HCT116 (cell line): ENCODE results near the gene NIPA2. TPM values are rescaled to one million over a fixed set of nuclear protein-coding genes. Genes with fewer than 3 reads are reported as not detected.

Experiments used
- ATAC-seq: fragments of 200-7000 bp; cut with Tn5 transposase; 2 replicates; pipeline ENCODE4 v1.9.1; 2020; ENCODE audit warnings: mild to moderate bottlenecking, moderate library complexity
- BruUV-seq: library from RNA; stranded (reverse); fragments of 400-500 nt; replicated peaks from 2 replicates; lab custom pipeline; 2021; lab: Mats Ljungman, UMichigan
- CTCF ChIA-PET: fragments of 300-600 bp; sonication (Branson Sonifier 250); formaldehyde crosslinking; loops from one replicate; lab custom pipeline; 2021; ENCODE audit warnings: antibody characterized with exemption; lab: Charles Lee
- POLR2A ChIA-PET: fragments of 300-600, 350-600 bp; sonication (Branson Sonifier 250); formaldehyde crosslinking; loops from one replicate; lab custom pipeline; 2021; ENCODE audit warnings: antibody characterized with exemption; lab: Charles Lee
- RAD21 ChIA-PET, 2 experiments: fragments of 300-600 bp; sonication (Branson Sonifier 250); formaldehyde crosslinking; loops; one replicate each; lab custom pipeline; 2023; ENCODE audit warnings: low total read pairs in 2 of 2; ENCODE audit not compliant: uncharacterized antibody in 2 of 2, unreplicated experiment in 2 of 2, low non-redundant PET in 1 of 2; lab: Charles Lee
- DNase-seq: peaks from one replicate; pipeline ENCODE4 v3.0.0-alpha.2; 2010; ENCODE audit warnings: low read depth, low spot score
- H2AFZ ChIP-seq: fragments of 200-600 bp; shearing (Covaris generic), sonication (generic); 2 replicates; pipeline ENCODE4 v1.6.1; 2017; ENCODE audit warnings: low read depth, mixed run types, mixed read lengths, antibody characterized with exemption, low read length; ENCODE audit not compliant: poor library complexity, severe bottlenecking
- H3K27ac ChIP-seq: 2 replicates; pipeline ENCODE4 v1.5.1; 2012; ENCODE audit warnings: low read depth, low read length
- H3K27me3 ChIP-seq: fragments of 200-600 bp; sonication (generic); 2 replicates; pipeline ENCODE4 v1.6.1; 2016; ENCODE audit warnings: mixed run types, low read length, mixed read lengths; ENCODE audit not compliant: insufficient read depth
- H3K36me3 ChIP-seq, 2 experiments: fragments of 200-500 bp in 1 of 2; fragments of 200-600 bp in 1 of 2; sonication (Bioruptor generic) in 1 of 2; sonication (generic) in 1 of 2; 2 replicates each; pipeline versions ENCODE4 v1.5.1 to v1.6.1; 2014 to 2016; ENCODE audit warnings: low read length in 2 of 2, inconsistent platforms in 1 of 2, mixed read lengths in 1 of 2, mixed run types in 1 of 2; ENCODE audit not compliant: insufficient read depth in 2 of 2, control insufficient read depth in 1 of 2
- H3K4me1 ChIP-seq, 2 experiments: fragments of 200-600 bp in 1 of 2; sonication (generic) in 1 of 2; 2 replicates each; pipeline versions ENCODE4 v1.5.1 to v1.6.1; 2012 to 2017; ENCODE audit warnings: low read length in 2 of 2, inconsistent platforms in 1 of 2, mild to moderate bottlenecking in 1 of 2, mixed read lengths in 1 of 2, mixed run types in 1 of 2, moderate library complexity in 1 of 2; ENCODE audit not compliant: insufficient read depth in 2 of 2, control insufficient read depth in 1 of 2
- H3K4me2 ChIP-seq: fragments of 200-600 bp; sonication (generic); 2 replicates; pipeline ENCODE4 v1.6.1; 2017; ENCODE audit warnings: mixed run types, low read length, mixed read lengths
- H3K4me3 ChIP-seq, 2 experiments: fragments of 200-600 bp in 1 of 2; sonication (generic) in 1 of 2; replicated peaks in 1 of 2; 2 replicates each; pipeline ENCODE4 v1.5.1; 2011 to 2016; ENCODE audit warnings: low read length in 2 of 2, control low read depth in 1 of 2, low read depth in 1 of 2, mild to moderate bottlenecking in 1 of 2, mixed read lengths in 1 of 2, mixed run types in 1 of 2
- H3K79me2 ChIP-seq: fragments of 200-600 bp; sonication (generic); 2 replicates; pipeline ENCODE4 v1.6.1; 2017; ENCODE audit warnings: mild to moderate bottlenecking, mixed run types, low read length, moderate library complexity, mixed read lengths; ENCODE audit not compliant: insufficient read depth
- H3K9ac ChIP-seq: fragments of 200-600 bp; sonication (generic); 2 replicates; pipeline ENCODE4 v1.6.1; 2016; ENCODE audit warnings: low read length, mixed read lengths
- H3K9me2 ChIP-seq: fragments of 200-600 bp; sonication (generic), shearing (Covaris generic); 2 replicates; pipeline ENCODE4 v1.6.1; 2017; ENCODE audit warnings: mixed run types, mild to moderate bottlenecking, moderate library complexity; ENCODE audit not compliant: insufficient read depth
- H3K9me3 ChIP-seq, 2 experiments: fragments of 200-500 bp in 1 of 2; fragments of 200-600 bp in 1 of 2; sonication (Bioruptor generic) in 1 of 2; sonication (generic) in 1 of 2; 2 replicates each; pipeline ENCODE4 v1.6.1; 2014 to 2017; ENCODE audit warnings: low read length in 2 of 2, mixed read lengths in 2 of 2, inconsistent platforms in 1 of 2, low read depth in 1 of 2, mild to moderate bottlenecking in 1 of 2, mixed run types in 1 of 2, moderate library complexity in 1 of 2; ENCODE audit not compliant: control insufficient read depth in 1 of 2, insufficient read depth in 1 of 2
- H4K20me1 ChIP-seq: fragments of 200-600 bp; sonication (generic), shearing (Covaris generic); 2 replicates; pipeline ENCODE4 v1.6.1; 2017; ENCODE audit warnings: mixed run types, mild to moderate bottlenecking, moderate library complexity; ENCODE audit not compliant: insufficient read depth
- CBX3 ChIP-seq: IDR thresholded peaks from 2 replicates; pipeline ENCODE4 v1.6.1; 2012; ENCODE audit warnings: low read depth
- ELF1 ChIP-seq: IDR thresholded peaks from 2 replicates; pipeline ENCODE4 v1.6.1; 2012; ENCODE audit warnings: low read depth, borderline replicate concordance
- EZH2 ChIP-seq: fragments of 200-600 bp; sonication (generic); IDR thresholded peaks from 2 replicates; pipeline ENCODE4 v1.6.1; 2017; ENCODE audit warnings: antibody characterized with exemption, mixed run types
- FOSL1 ChIP-seq: IDR thresholded peaks from 2 replicates; pipeline ENCODE4 v1.6.1; 2012; ENCODE audit warnings: low read depth
- MAX ChIP-seq: IDR thresholded peaks from 2 replicates; pipeline ENCODE4 v1.6.1; 2012
- POLR2A ChIP-seq: IDR thresholded peaks from 2 replicates; pipeline ENCODE4 v1.7.0; 2011; ENCODE audit warnings: borderline replicate concordance; ENCODE audit not compliant: insufficient read depth, insufficient read length; ENCODE audit errors: extremely low read depth
- POLR2AphosphoS5 ChIP-seq: IDR thresholded peaks from 2 replicates; pipeline ENCODE4 v1.6.1; 2011; ENCODE audit warnings: mild to moderate bottlenecking, low read depth, low read length, moderate library complexity
- RAD21 ChIP-seq: IDR thresholded peaks from 2 replicates; pipeline ENCODE4 v1.6.1; 2012; ENCODE audit warnings: low read depth, mild to moderate bottlenecking
- SRF ChIP-seq: IDR thresholded peaks from 2 replicates; pipeline ENCODE4 v1.6.1; 2012; ENCODE audit warnings: low read depth
- TCF7L2 ChIP-seq: IDR thresholded peaks from 2 replicates; pipeline ENCODE4 v1.7.0; 2011; ENCODE audit warnings: borderline replicate concordance, inconsistent platforms; ENCODE audit not compliant: insufficient read depth, insufficient read length; ENCODE audit errors: extremely low read depth
- ZNF274 ChIP-seq: fragments of 200-500 bp; sonication (Bioruptor generic); IDR thresholded peaks from 2 replicates; pipeline ENCODE4 v1.6.1; 2014; ENCODE audit warnings: mild to moderate bottlenecking, low read depth, low read length, inconsistent platforms
- intact Hi-C: fragments of 100-400 bp; cut with micrococcal nuclease; formaldehyde crosslinking; loops from 2 replicates; pipeline ENCODE4 v1.10.0; 2022
- total RNA-seq: library from RNA; stranded (reverse); gene quantifications from one replicate; pipeline ENCODE4 v1.2.1, GENCODE V29; 2021; ENCODE audit not compliant: unreplicated experiment
- TF ChIP-seq, protein P1 (sequence below): IDR thresholded peaks from 2 replicates; pipeline ENCODE4 v1.6.1; 2012
- TF ChIP-seq, protein P2 (sequence below): IDR thresholded peaks from 2 replicates; pipeline ENCODE4 v1.6.1; 2012; ENCODE audit warnings: low read depth

The NIPA2 gene
- total RNA-seq, 1 experiment from 2014 or later = 54.4 TPM

GRCh38 chr15:22846073-22846472 is 7.6 kb downstream of the NIPA2 start:
- no peak for ATAC-seq
- H3K9me2 ChIP-seq = no peaks in the 10 kb centered on the region
- H3K79me2 ChIP-seq = peaks cover 99% of the 10 kb centered on the region
- H4K20me1 ChIP-seq = peaks cover 4% of the 10 kb centered on the region; the same call in 1 of the 2 replicates
- intact Hi-C loops = no loop called here
- no peak overlapping the region for H3K4me2 ChIP-seq
- H3K27me3 ChIP-seq = no peaks in the 10 kb centered on the region
- ChIA-PET RAD21 (no interaction called here), CTCF (no interaction called here), POLR2A (no interaction called here)
- no peaks in the 10 kb centered on the region; a peak in 1 of 4 replicates for H3K4me1 ChIP-seq
- H3K9ac ChIP-seq = no peak overlapping the region
- H3K9me3 ChIP-seq = no peaks in the 10 kb centered on the region
- no peak for DNase-seq
- peaks cover 8 to 16% of the 10 kb centered on the region in 2 experiments; a peak in 3 of 4 replicates for H3K36me3 ChIP-seq
- H2AFZ ChIP-seq = no peak overlapping the region
- H3K27ac ChIP-seq = no peak overlapping the region
- BruUV-seq = no TSS peak
- no peak for TF ChIP-seq SRF
- TF ChIP-seq, protein P1, sequence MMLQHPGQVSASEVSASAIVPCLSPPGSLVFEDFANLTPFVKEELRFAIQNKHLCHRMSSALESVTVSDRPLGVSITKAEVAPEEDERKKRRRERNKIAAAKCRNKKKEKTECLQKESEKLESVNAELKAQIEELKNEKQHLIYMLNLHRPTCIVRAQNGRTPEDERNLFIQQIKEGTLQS = no peak
- TF ChIP-seq POLR2AphosphoS5 = no peak
- no peak for TF ChIP-seq EZH2
- TF ChIP-seq TCF7L2 = no peak
- TF ChIP-seq CBX3 = no peak
- no peak for TF ChIP-seq FOSL1
- TF ChIP-seq ELF1 = no peak
- no peak for TF ChIP-seq RAD21
- no peak for TF ChIP-seq ZNF274
- no peak overlapping the region for H3K4me3 ChIP-seq

DNA sequence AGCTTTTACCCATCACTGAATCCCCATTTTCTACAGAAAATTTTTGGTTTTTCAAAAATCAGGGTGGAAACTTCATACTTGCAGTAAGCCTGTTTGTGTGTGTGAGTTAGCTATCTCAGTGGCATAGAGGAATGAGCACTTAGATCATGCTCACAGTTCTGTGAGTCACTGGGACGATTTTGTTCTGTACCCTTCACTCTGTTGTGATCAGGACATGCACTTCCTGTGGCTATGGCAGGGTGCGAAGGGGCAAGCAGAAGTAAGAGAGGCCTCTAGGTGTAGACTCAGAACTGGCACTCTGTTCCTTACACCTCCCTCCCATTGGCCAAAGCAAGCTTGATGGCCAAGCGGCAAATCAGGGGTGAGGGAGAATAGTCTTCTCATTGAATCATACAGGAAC is 11.6 kb downstream of the NIPA2 start:
- BruUV-seq = no TSS peak
- no peak overlapping the region for H2AFZ ChIP-seq
- no peak overlapping the region for H3K4me2 ChIP-seq
- RAD21 ChIA-PET = no interaction called here
- TF ChIP-seq TCF7L2 (no peak), MAX (no peak), POLR2A (no peak), SRF (no peak)
- TF ChIP-seq, protein P2, sequence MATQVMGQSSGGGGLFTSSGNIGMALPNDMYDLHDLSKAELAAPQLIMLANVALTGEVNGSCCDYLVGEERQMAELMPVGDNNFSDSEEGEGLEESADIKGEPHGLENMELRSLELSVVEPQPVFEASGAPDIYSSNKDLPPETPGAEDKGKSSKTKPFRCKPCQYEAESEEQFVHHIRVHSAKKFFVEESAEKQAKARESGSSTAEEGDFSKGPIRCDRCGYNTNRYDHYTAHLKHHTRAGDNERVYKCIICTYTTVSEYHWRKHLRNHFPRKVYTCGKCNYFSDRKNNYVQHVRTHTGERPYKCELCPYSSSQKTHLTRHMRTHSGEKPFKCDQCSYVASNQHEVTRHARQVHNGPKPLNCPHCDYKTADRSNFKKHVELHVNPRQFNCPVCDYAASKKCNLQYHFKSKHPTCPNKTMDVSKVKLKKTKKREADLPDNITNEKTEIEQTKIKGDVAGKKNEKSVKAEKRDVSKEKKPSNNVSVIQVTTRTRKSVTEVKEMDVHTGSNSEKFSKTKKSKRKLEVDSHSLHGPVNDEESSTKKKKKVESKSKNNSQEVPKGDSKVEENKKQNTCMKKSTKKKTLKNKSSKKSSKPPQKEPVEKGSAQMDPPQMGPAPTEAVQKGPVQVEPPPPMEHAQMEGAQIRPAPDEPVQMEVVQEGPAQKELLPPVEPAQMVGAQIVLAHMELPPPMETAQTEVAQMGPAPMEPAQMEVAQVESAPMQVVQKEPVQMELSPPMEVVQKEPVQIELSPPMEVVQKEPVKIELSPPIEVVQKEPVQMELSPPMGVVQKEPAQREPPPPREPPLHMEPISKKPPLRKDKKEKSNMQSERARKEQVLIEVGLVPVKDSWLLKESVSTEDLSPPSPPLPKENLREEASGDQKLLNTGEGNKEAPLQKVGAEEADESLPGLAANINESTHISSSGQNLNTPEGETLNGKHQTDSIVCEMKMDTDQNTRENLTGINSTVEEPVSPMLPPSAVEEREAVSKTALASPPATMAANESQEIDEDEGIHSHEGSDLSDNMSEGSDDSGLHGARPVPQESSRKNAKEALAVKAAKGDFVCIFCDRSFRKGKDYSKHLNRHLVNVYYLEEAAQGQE = no peak
- H3K79me2 ChIP-seq = peaks cover 82% of the 10 kb centered on the region
- H3K27me3 ChIP-seq = no peaks in the 10 kb centered on the region
- POLR2A ChIA-PET = no interaction called here
- H3K27ac ChIP-seq = no peak overlapping the region
- no peak overlapping the region for H3K4me3 ChIP-seq
- no peaks in the 10 kb centered on the region; a peak in 1 of 4 replicates for H3K4me1 ChIP-seq
- no peak for ATAC-seq
- no peaks in the 10 kb centered on the region for H3K9me3 ChIP-seq
- H3K9ac ChIP-seq = no peak overlapping the region
- CTCF ChIA-PET = no interaction called here
- peaks cover 21 to 26% of the 10 kb centered on the region in 2 experiments; a peak in 3 of 4 replicates for H3K36me3 ChIP-seq
- H3K9me2 ChIP-seq = no peaks in the 10 kb centered on the region
- intact Hi-C loops = no loop called here
- no peaks in the 10 kb centered on the region for H4K20me1 ChIP-seq
- DNase-seq = no peak
